H1 (cell line): ENCODE data around the gene PTGDS. TPM values are rescaled to one million over a fixed set of nuclear protein-coding genes. Genes with fewer than 3 reads are reported as not detected.

ENCODE experiments used
- CTCF ChIA-PET: fragments of 300-600 bp; sonication (Branson Sonifier 250); formaldehyde crosslinking; loops from one replicate; lab custom pipeline; 2021; ENCODE audit not compliant: partially characterized antibody; lab: Charles Lee
- POLR2A ChIA-PET: fragments of 300-600 bp; sonication (Branson Sonifier 250); formaldehyde crosslinking; loops from one replicate; lab custom pipeline; 2021; ENCODE audit warnings: inconsistent platforms; ENCODE audit not compliant: partially characterized antibody; lab: Charles Lee
- DNase-seq, 2 experiments: peaks; one replicate each; pipeline versions ENCODE4 v3.0.0 to v3.0.0-alpha.2; 2010 to 2022; ENCODE audit warnings: low spot score in 2 of 2, low read depth in 1 of 2, mixed read lengths in 1 of 2
- FAIRE-seq: peaks from 2 replicates; lab custom pipeline; 2011; peaks lifted over from hg19 to GRCh38; lab: Jason Lieb, UNC
- H2AFZ ChIP-seq: 2 replicates; pipeline ENCODE4 v1.8.1; 2012; ENCODE audit warnings: low read length, inconsistent platforms
- H2AK5ac ChIP-seq: 2 replicates; pipeline ENCODE4 v1.6.1; 2013; ENCODE audit warnings: low read depth, low read length
- H2BK120ac ChIP-seq: replicated peaks from 2 replicates; pipeline ENCODE3; 2013; ENCODE audit warnings: low read depth, low read length, inconsistent platforms
- H2BK12ac ChIP-seq: 2 replicates; pipeline ENCODE4 v1.6.1; 2013; ENCODE audit warnings: low read depth, low read length
- H2BK15ac ChIP-seq: 2 replicates; pipeline ENCODE4 v1.6.1; 2013; ENCODE audit warnings: low read length
- H2BK20ac ChIP-seq: 2 replicates; pipeline ENCODE4 v1.6.1; 2013; ENCODE audit warnings: low read length
- H2BK5ac ChIP-seq: 2 replicates; pipeline ENCODE4 v1.6.1; 2013; ENCODE audit warnings: low read depth, low read length
- H3K14ac ChIP-seq: 2 replicates; pipeline ENCODE4 v1.6.1; 2013; ENCODE audit warnings: inconsistent platforms; ENCODE audit not compliant: insufficient read length
- H3K18ac ChIP-seq: 2 replicates; pipeline ENCODE4 v1.6.1; 2013; ENCODE audit warnings: low read length; ENCODE audit errors: extremely low read depth
- H3K23ac ChIP-seq: 2 replicates; pipeline ENCODE4 v1.6.1; 2013; ENCODE audit warnings: inconsistent platforms; ENCODE audit not compliant: insufficient read length
- H3K23me2 ChIP-seq: 2 replicates; pipeline ENCODE4 v1.6.1; 2013; ENCODE audit warnings: low read depth, low read length
- H3K27ac ChIP-seq: 2 replicates; pipeline ENCODE4 v1.6.1; 2011; ENCODE audit warnings: low read depth, low read length, inconsistent platforms
- H3K27me3 ChIP-seq, 4 experiments: replicated peaks in 1 of 4; 1 replicate in 1 of 4; 2 replicates in 3 of 4; pipeline versions ENCODE4 v1.6.1 to v1.8.1; 2011 to 2013; ENCODE audit warnings: low read length in 3 of 4, mild to moderate bottlenecking in 3 of 4, inconsistent platforms in 2 of 4, mixed read lengths in 2 of 4, moderate library complexity in 1 of 4; ENCODE audit not compliant: control insufficient read depth in 3 of 4, insufficient read depth in 3 of 4; ENCODE audit errors: extremely low read depth in 1 of 4
- H3K36me3 ChIP-seq, 4 experiments: 2 replicates each; pipeline versions ENCODE4 v1.6.1 to v1.8.1; 2011 to 2013; ENCODE audit warnings: mild to moderate bottlenecking in 4 of 4, low read length in 3 of 4, moderate library complexity in 2 of 4, control low read depth in 1 of 4, inconsistent platforms in 1 of 4; ENCODE audit not compliant: insufficient read depth in 4 of 4, control insufficient read depth in 2 of 4
- H3K4ac ChIP-seq: replicated peaks from 2 replicates; pipeline ENCODE3; 2013; ENCODE audit warnings: low read length, low read depth, mixed read lengths, inconsistent platforms; ENCODE audit not compliant: insufficient read length
- H3K4me1 ChIP-seq, 4 experiments: replicated peaks in 1 of 4; 1 replicate in 1 of 4; 2 replicates in 3 of 4; pipeline versions ENCODE4 v1.6.1 to v1.8.1; 2011 to 2013; ENCODE audit warnings: low read length in 3 of 4, inconsistent platforms in 2 of 4, mixed read lengths in 1 of 4; ENCODE audit not compliant: insufficient read depth in 4 of 4, control insufficient read depth in 3 of 4
- H3K4me2 ChIP-seq, 2 experiments: 2 replicates each; pipeline versions ENCODE4 v1.6.1 to v1.8.1; 2011 to 2013; ENCODE audit warnings: low read depth in 2 of 2, low read length in 2 of 2, control low read depth in 1 of 2, inconsistent platforms in 1 of 2, mild to moderate bottlenecking in 1 of 2; ENCODE audit not compliant: insufficient read depth in 1 of 2
- H3K4me3 ChIP-seq, 4 experiments: fragments of 200-600, 300-600 bp in 1 of 4; sonication (generic), shearing (Covaris generic), sonication (Bioruptor Twin) in 1 of 4; 2 replicates each; pipeline versions ENCODE4 v1.5.1 to v1.8.1; 2011 to 2016; ENCODE audit warnings: low read length in 4 of 4, low read depth in 3 of 4, control low read depth in 2 of 4, inconsistent platforms in 2 of 4, mild to moderate bottlenecking in 2 of 4, mixed read lengths in 1 of 4, moderate library complexity in 1 of 4; ENCODE audit not compliant: insufficient read depth in 2 of 4; ENCODE audit errors: extremely low read depth in 1 of 4
- H3K56ac ChIP-seq: replicated peaks from 2 replicates; pipeline ENCODE3; 2013; ENCODE audit warnings: low read depth, mild to moderate bottlenecking, mixed read lengths, low read length, inconsistent platforms; ENCODE audit not compliant: insufficient read length
- H3K79me1 ChIP-seq: 2 replicates; pipeline ENCODE4 v1.6.1; 2013; ENCODE audit warnings: low read depth, low read length, control low read depth
- H3K79me2 ChIP-seq, 2 experiments: 2 replicates each; pipeline versions ENCODE4 v1.6.1 to v1.8.1; 2012 to 2013; ENCODE audit warnings: low read length in 2 of 2, mild to moderate bottlenecking in 2 of 2, inconsistent platforms in 1 of 2; ENCODE audit not compliant: insufficient read depth in 2 of 2, control insufficient read depth in 1 of 2
- H3K9ac ChIP-seq, 4 experiments: replicated peaks in 1 of 4; 1 replicate in 1 of 4; 2 replicates in 3 of 4; pipeline versions ENCODE4 v1.6.1 to v1.8.1; 2011 to 2013; ENCODE audit warnings: low read depth in 3 of 4, low read length in 3 of 4, control low read depth in 2 of 4, mild to moderate bottlenecking in 2 of 4, moderate library complexity in 2 of 4, inconsistent platforms in 1 of 4; ENCODE audit errors: extremely low read depth in 1 of 4
- H3K9me3 ChIP-seq, 2 experiments: 2 replicates each; pipeline versions ENCODE4 v1.6.1 to v1.8.1; 2012 to 2013; ENCODE audit warnings: mild to moderate bottlenecking in 2 of 2, moderate library complexity in 2 of 2, control low read depth in 1 of 2, inconsistent platforms in 1 of 2, low read depth in 1 of 2, low read length in 1 of 2, mixed read lengths in 1 of 2; ENCODE audit not compliant: insufficient read depth in 2 of 2
- H4K20me1 ChIP-seq, 2 experiments: replicated peaks in 1 of 2; 2 replicates each; pipeline versions ENCODE3 to v1.8.1; 2011 to 2013; ENCODE audit warnings: inconsistent platforms in 2 of 2, low read length in 2 of 2, mild to moderate bottlenecking in 1 of 2; ENCODE audit not compliant: insufficient read depth in 2 of 2, control insufficient read depth in 1 of 2
- H4K5ac ChIP-seq: 2 replicates; pipeline ENCODE4 v1.6.1; 2013; ENCODE audit warnings: low read length, low read depth, mixed read lengths, inconsistent platforms; ENCODE audit not compliant: insufficient read length
- H4K8ac ChIP-seq: 2 replicates; pipeline ENCODE4 v1.8.0; 2013; ENCODE audit warnings: mild to moderate bottlenecking, moderate library complexity, low read length, inconsistent platforms; ENCODE audit not compliant: insufficient read depth; ENCODE audit errors: extremely low read depth
- H4K91ac ChIP-seq: replicated peaks from 2 replicates; pipeline ENCODE3; 2013; ENCODE audit warnings: low read length, mixed read lengths, inconsistent platforms; ENCODE audit not compliant: insufficient read length
- CEBPB ChIP-seq: IDR thresholded peaks from 2 replicates; pipeline ENCODE4 v1.6.1; 2012; ENCODE audit warnings: low read depth, low read length
- GTF2F1 ChIP-seq: IDR thresholded peaks from 2 replicates; pipeline ENCODE4 v1.6.1; 2012; ENCODE audit warnings: low read depth, low read length, improper control_type of control experiment, borderline replicate concordance
- HDAC6 ChIP-seq: IDR thresholded peaks from one replicate; pipeline ENCODE4 v1.7.1; 2012; ENCODE audit warnings: low read depth, mild to moderate bottlenecking, inconsistent platforms, low read length, moderate library complexity
- KDM4A ChIP-seq: IDR thresholded peaks from one replicate; pipeline ENCODE4 v1.7.1; 2012; ENCODE audit warnings: low read depth, mild to moderate bottlenecking, moderate library complexity, low read length, inconsistent platforms; ENCODE audit not compliant: severe bottlenecking
- NRF1 ChIP-seq: IDR thresholded peaks from 2 replicates; pipeline ENCODE4 v1.6.1; 2011; ENCODE audit warnings: mild to moderate bottlenecking, low read depth, low read length, improper control_type of control experiment
- SRF ChIP-seq: IDR thresholded peaks from 2 replicates; pipeline ENCODE4 v1.6.1; 2011; ENCODE audit warnings: mild to moderate bottlenecking, low read depth, low read length, moderate library complexity
- TAF1 ChIP-seq: IDR thresholded peaks from 2 replicates; pipeline ENCODE4 v1.6.1; 2011; ENCODE audit warnings: mild to moderate bottlenecking, low read depth, low read length
- TBP ChIP-seq: IDR thresholded peaks from 2 replicates; pipeline ENCODE4 v1.6.1; 2011; ENCODE audit warnings: low read depth, low read length, improper control_type of control experiment
- TCF12 ChIP-seq: IDR thresholded peaks from 2 replicates; pipeline ENCODE4 v1.6.1; 2011; ENCODE audit warnings: low read depth, mild to moderate bottlenecking, low read length
- ZNF274 ChIP-seq: IDR thresholded peaks from 2 replicates; pipeline ENCODE4 v1.7.0; 2012; ENCODE audit warnings: low read length, borderline replicate concordance; ENCODE audit errors: extremely low read depth
- WGBS, 2 experiments: shearing (Covaris generic) in 1 of 2; methylation state at CpG; one replicate each; pipeline versions ENCODE4 v1.1.6 to v1.1.7; 2013 to 2015; ENCODE audit warnings: low lambda C conversion rate in 2 of 2, mixed read lengths in 2 of 2, inconsistent platforms in 1 of 2, low coverage in 1 of 2, missing lambda C conversion rate in 1 of 2; ENCODE audit not compliant: insufficient replicate concordance in 2 of 2, insufficient coverage in 1 of 2, insufficient read length in 1 of 2; ENCODE audit errors: extremely low coverage in 1 of 2, missing lambda C conversion rate in 1 of 2; 5-methylcytosine and 5-hydroxymethylcytosine counted together
- polyA plus RNA-seq, 7 experiments: library from polyadenylated mRNA; depleted of rRNA in 3 of 7; stranded (reverse) in 5 of 7; unstranded in 2 of 7; fragments of >200 nt in 5 of 7; fragments of 200-250 nt in 2 of 7; gene quantifications; 1 replicate in 5 of 7; 2 replicates in 1 of 7; 4 replicates in 1 of 7; pipeline versions ENCODE4 v1.2.1 to v1.2.3, GENCODE V29; 2011 to 2013; ENCODE audit warnings: missing spikeins in 2 of 7, mixed read lengths in 2 of 7
- total RNA-seq: library from RNA; stranded (reverse); fragmentation: NEBNext Ultra II Directional; extraction: Animal tissue kit (Norgen Biotek cat#: 25700); gene quantifications from 2 replicates; pipeline ENCODE4 v1.2.1, GENCODE V29; 2021
- TF ChIP-seq, protein P1 (sequence below): IDR thresholded peaks from 2 replicates; pipeline ENCODE4 v1.6.1; 2011; ENCODE audit warnings: low read depth, mild to moderate bottlenecking, low read length; ENCODE audit not compliant: insufficient read depth
- TF ChIP-seq, protein P2 (sequence below): IDR thresholded peaks from 2 replicates; pipeline ENCODE4 v1.6.1; 2011; ENCODE audit warnings: low read length, improper control_type of control experiment

Gene PTGDS
- total and polyA plus RNA-seq, 2 of the 8 experiments (the other 6 are each of a cell fraction or from before 2014, with no cell fraction given), result 1.7 to 2.3 TPM

DNA sequence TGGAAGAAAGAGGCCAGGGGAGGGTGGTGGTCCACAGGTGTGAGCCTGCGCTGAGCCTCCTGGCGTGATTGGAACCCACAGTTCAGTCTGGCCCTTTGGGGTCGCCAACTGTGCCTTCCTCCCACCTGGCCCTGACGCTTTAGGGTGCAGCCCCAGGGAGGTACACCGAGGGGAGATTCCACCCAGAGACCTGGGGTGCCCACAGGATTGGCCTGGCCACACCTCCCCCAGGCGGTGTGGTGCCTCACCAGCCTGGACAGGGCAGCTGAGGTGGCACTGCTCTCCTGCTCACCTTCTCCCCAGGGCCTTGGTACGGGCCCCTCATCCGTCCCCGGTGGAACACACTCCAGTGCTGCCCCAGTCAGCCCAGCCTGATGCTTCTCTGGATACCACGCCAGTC is 20.1 kb downstream of the PTGDS start:
- DNase-seq (no peak), FAIRE-seq (no peak)
- peaks cover 0 to 20% (median 11%) of the 10 kb centered on the region in 4 experiments; a peak in 6 of 7 replicates for H3K4me1 ChIP-seq
- peak overlapping the region in 1 of 4 experiments; percentile 50; a peak in 2 of 8 replicates for H3K4me3 ChIP-seq
- no peak overlapping the region for H3K9ac ChIP-seq
- H3K56ac ChIP-seq, result no peak overlapping the region
- H3K27me3 ChIP-seq, result no peaks in the 10 kb centered on the region; a peak in 1 of 7 replicates
- ChIA-PET CTCF (interaction anchor here (1.0 to 5.6 kb wide), 8 partner anchors 8 to 52 kb away, joined by 3 to 29 read pairs (median 8); partner anchors contain the start of genes ABCA2 and PTGDS), POLR2A (interaction anchor here (1.3 kb wide), 1 partner anchor 19 kb away, joined by 3 read pairs; no protein-coding TSS in a partner anchor)
- H3K79me2 ChIP-seq, result no peaks in the 10 kb centered on the region
- peak overlapping the region; percentile 41 for H4K91ac ChIP-seq
- peak overlapping the region; percentile 60; the same call in 1 of the 2 replicates for H2BK12ac ChIP-seq
- no peaks in the 10 kb centered on the region for H3K9me3 ChIP-seq
- no peak overlapping the region for H3K23ac ChIP-seq
- no peak overlapping the region for H4K8ac ChIP-seq
- no peak overlapping the region for H2BK120ac ChIP-seq
- peak overlapping the region; percentile 95; the same call in 1 of the 2 replicates for H2BK15ac ChIP-seq
- WGBS, 2 experiments, result 82% methylated on average over 8 of the region's 10 CpGs; no CpG with 5 or more reads in 1 of the 2 experiments
- H3K23me2 ChIP-seq, result peaks cover 16% of the 10 kb centered on the region
- no peak overlapping the region for H2AK5ac ChIP-seq
- H3K14ac ChIP-seq, result no peak overlapping the region
- peaks cover 0 to 2% (median 0%) of the 10 kb centered on the region in 4 experiments; a peak in 1 of 8 replicates for H3K36me3 ChIP-seq
- H3K18ac ChIP-seq, result no peak overlapping the region; the same call in 1 of the 2 replicates
- H2BK20ac ChIP-seq, result no peak overlapping the region
- H2AFZ ChIP-seq, result no peak overlapping the region
- no peak overlapping the region for H3K4ac ChIP-seq
- H2BK5ac ChIP-seq, result peak overlapping the region; percentile 35; the same call in 1 of the 2 replicates
- no peaks in the 10 kb centered on the region for H3K79me1 ChIP-seq
- no peak overlapping the region for H3K27ac ChIP-seq
- H4K20me1 ChIP-seq, result peaks cover 0 to 2% of the 10 kb centered on the region in 2 experiments
- H4K5ac ChIP-seq, result no peak overlapping the region
- peak overlapping the region; percentile 35 to 77; a peak in 3 of 4 replicates for H3K4me2 ChIP-seq
- TF ChIP-seq HDAC6 (no peak), ZNF274 (no peak), GTF2F1 (no peak), NRF1 (no peak), TAF1 (no peak), KDM4A (no peak), TCF12 (no peak), SRF (no peak), CEBPB (no peak), TBP (no peak)
- TF ChIP-seq, protein P1, sequence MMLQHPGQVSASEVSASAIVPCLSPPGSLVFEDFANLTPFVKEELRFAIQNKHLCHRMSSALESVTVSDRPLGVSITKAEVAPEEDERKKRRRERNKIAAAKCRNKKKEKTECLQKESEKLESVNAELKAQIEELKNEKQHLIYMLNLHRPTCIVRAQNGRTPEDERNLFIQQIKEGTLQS, result no peak
- TF ChIP-seq, protein P2, sequence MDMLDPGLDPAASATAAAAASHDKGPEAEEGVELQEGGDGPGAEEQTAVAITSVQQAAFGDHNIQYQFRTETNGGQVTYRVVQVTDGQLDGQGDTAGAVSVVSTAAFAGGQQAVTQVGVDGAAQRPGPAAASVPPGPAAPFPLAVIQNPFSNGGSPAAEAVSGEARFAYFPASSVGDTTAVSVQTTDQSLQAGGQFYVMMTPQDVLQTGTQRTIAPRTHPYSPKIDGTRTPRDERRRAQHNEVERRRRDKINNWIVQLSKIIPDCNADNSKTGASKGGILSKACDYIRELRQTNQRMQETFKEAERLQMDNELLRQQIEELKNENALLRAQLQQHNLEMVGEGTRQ, result no peak
